ENCODE measurements around the gene BRME1.
"Not testable (repeated sequence)": the region's sequence is repeated elsewhere in the genome, so short reads cannot be mapped to it uniquely, and the experiment has no call there.

The BRME1 gene

DNA sequence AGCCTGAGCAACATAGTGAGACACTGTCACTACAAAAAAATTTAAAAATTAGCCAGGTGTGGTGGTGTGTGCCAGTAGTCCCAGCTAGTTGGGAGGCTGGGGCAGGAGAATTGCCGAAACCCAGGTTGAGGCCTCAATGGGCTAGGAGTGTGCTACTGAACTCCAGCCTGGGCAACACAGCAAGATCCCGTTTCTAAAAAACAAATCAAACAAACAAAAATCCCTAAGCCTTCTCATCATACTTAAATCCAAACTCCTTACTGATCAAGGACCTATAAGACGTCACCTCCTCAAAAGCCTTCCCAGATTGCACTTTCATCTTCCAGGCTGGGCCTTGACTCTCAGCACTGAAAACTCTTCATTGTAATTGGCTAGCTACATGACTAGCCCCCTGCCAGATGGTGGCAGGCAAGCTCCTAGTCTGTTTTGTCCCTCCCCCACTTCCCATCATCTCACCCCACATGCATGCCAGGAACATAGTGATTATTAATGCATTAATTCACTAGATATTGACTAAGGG, 46.5 kb downstream of the BRME1 start:
- Histone ChIP-seq H3K9me3 (ENCODE audit: control insufficient read depth, low read length) (no peaks in the 10 kb centered on the region), H3K4me3 (ENCODE audit: low read length) (no peak overlapping the region), H3K9ac (ENCODE audit: low read length) (no peak overlapping the region), H3K36me3 (ENCODE audit: control insufficient read depth, insufficient read depth, low read length) (no peaks in the 10 kb centered on the region), H3K4me1 (ENCODE audit: control insufficient read depth, insufficient read depth, low read length) (peaks cover 25% of the 10 kb centered on the region), H3K27me3 (ENCODE audit: control insufficient read depth, insufficient read depth, low read length) (peaks cover 8% of the 10 kb centered on the region)

- no peaks in the 10 kb centered on the region for H3K36me3 ChIP-seq (ENCODE audit: control insufficient read depth, insufficient read depth, low read length)
- no peaks in the 10 kb centered on the region for H3K9me3 ChIP-seq (ENCODE audit: control insufficient read depth, low read length)
- H3K4me1 ChIP-seq (ENCODE audit: control insufficient read depth, insufficient read depth, low read length): peaks cover 28% of the 10 kb centered on the region
- H3K4me3 ChIP-seq (ENCODE audit: low read length): no peak overlapping the region
- H3K9ac ChIP-seq (ENCODE audit: low read length): no peak overlapping the region
- no peaks in the 10 kb centered on the region for H3K27me3 ChIP-seq (ENCODE audit: control insufficient read depth, insufficient read depth, low read length)
Measured at GRCh38 chr19:13856497-13856896, 49.4 kb downstream of the BRME1 start.

DNA sequence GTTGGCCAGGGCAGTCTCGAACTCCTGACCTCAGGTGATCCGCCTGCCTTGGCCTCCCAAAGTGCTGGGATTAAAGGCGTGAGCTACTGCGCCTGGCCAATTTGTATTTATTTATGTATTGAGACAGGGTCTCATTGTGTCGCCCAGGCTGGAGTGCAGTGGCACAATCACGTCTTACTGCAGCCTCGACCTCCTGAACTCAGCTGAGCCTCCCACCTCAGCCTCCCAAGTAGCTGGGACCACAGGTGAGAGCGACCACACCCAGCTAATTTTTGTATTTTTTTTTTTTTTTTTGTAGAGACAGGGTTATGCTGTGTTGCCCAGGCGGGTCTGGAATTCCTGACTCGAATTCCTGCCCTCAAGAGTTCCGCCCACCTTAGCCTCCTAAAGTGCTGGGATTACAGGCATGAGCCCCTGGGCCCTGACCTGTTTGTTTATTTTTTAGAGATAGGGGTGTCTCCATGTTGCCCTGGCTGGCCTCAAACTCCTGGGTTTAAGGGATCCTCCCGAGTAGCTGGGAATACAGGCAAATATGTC, 53.7 kb downstream of the BRME1 start:
- H3K9ac ChIP-seq (ENCODE audit: low read length); H3K36me3 ChIP-seq (ENCODE audit: control insufficient read depth, insufficient read depth, low read length); H3K4me3 ChIP-seq (ENCODE audit: low read length); H3K27me3 ChIP-seq (ENCODE audit: control insufficient read depth, insufficient read depth, low read length); H3K9me3 ChIP-seq (ENCODE audit: control insufficient read depth, low read length): not testable (repeated sequence)
- H3K4me1 ChIP-seq (ENCODE audit: control insufficient read depth, insufficient read depth, low read length): peaks cover 53% of the 10 kb centered on the region

- H3K27me3 ChIP-seq (ENCODE audit: control insufficient read depth, insufficient read depth, low read length); H3K36me3 ChIP-seq (ENCODE audit: control insufficient read depth, insufficient read depth, low read length); H3K4me3 ChIP-seq (ENCODE audit: low read length); H3K9me3 ChIP-seq (ENCODE audit: control insufficient read depth, low read length): not testable (repeated sequence)
- H3K4me1 ChIP-seq (ENCODE audit: control insufficient read depth, insufficient read depth, low read length): peaks cover 59% of the 10 kb centered on the region
- peak overlapping the region; percentile 89 for H3K9ac ChIP-seq (ENCODE audit: low read length)
Measured at GRCh38 chr19:13851734-13852114, 54.2 kb downstream of the BRME1 start.

- Histone ChIP-seq H3K27me3 (ENCODE audit: control insufficient read depth, insufficient read depth, low read length) (no peaks in the 10 kb centered on the region), H3K4me3 (ENCODE audit: low read length) (peak overlapping the region; percentile 46), H3K4me1 (ENCODE audit: control insufficient read depth, insufficient read depth, low read length) (peaks cover 65% of the 10 kb centered on the region), H3K36me3 (ENCODE audit: control insufficient read depth, insufficient read depth, low read length) (no peaks in the 10 kb centered on the region), H3K9me3 (ENCODE audit: control insufficient read depth, low read length) (no peaks in the 10 kb centered on the region), H3K9ac (ENCODE audit: low read length) (peak overlapping the region; percentile 89)
Measured at GRCh38 chr19:13850910-13851733, 54.8 kb downstream of the BRME1 start.

DNA sequence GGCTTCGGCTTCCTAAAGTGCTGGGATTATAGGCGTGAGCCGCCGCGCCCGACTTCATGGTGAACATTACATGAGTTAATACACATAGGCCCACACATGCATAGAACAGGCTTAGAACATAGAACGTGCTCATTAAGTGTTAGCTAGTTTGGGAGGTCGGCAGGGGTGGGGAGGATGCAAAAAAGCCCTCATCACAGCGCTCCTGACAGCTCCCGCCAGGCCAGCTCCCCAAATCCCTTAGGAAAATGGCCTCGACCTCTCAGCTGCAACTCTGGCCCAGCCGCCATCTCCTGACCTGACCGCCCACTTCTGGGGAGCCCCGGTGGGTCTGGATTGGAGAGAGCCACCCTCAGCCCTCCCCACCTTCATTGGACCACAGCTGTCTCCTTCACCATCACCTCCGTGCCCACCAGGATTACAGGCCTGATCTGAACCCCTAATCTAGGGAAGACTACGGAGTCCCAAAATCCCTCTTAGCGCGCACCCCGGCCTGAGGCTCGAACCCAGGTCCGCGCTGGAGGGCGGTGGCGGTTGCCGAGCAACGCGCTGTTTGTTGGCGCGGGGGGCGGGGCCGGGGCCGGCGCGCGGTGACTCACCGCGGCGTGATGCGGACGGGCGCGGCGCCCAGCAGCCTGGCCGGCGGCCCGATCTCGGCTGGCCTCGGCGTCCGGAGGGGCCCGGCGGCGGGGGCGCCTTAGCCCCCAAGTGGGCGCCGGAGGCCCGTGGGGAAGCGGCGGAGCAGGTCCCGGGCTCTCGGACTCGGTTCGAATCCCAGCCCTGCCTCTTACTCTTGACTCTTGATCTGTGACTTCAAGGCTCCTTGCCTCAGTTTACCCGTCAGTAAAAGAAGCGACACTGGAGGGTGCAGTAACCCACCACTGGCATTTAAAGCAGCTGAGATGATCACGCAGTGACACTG, 55.7 kb downstream of the BRME1 start:
- no peaks in the 10 kb centered on the region for H3K36me3 ChIP-seq (ENCODE audit: control insufficient read depth, insufficient read depth, low read length)
- H3K27me3 ChIP-seq (ENCODE audit: control insufficient read depth, insufficient read depth, low read length): no peaks in the 10 kb centered on the region
- H3K9me3 ChIP-seq (ENCODE audit: control insufficient read depth, low read length): no peaks in the 10 kb centered on the region
- peak overlapping the region; percentile 89 for H3K9ac ChIP-seq (ENCODE audit: low read length)
- H3K4me3 ChIP-seq (ENCODE audit: low read length): peak overlapping the region; percentile 46
- peaks cover 62% of the 10 kb centered on the region for H3K4me1 ChIP-seq (ENCODE audit: control insufficient read depth, insufficient read depth, low read length)

DNA sequence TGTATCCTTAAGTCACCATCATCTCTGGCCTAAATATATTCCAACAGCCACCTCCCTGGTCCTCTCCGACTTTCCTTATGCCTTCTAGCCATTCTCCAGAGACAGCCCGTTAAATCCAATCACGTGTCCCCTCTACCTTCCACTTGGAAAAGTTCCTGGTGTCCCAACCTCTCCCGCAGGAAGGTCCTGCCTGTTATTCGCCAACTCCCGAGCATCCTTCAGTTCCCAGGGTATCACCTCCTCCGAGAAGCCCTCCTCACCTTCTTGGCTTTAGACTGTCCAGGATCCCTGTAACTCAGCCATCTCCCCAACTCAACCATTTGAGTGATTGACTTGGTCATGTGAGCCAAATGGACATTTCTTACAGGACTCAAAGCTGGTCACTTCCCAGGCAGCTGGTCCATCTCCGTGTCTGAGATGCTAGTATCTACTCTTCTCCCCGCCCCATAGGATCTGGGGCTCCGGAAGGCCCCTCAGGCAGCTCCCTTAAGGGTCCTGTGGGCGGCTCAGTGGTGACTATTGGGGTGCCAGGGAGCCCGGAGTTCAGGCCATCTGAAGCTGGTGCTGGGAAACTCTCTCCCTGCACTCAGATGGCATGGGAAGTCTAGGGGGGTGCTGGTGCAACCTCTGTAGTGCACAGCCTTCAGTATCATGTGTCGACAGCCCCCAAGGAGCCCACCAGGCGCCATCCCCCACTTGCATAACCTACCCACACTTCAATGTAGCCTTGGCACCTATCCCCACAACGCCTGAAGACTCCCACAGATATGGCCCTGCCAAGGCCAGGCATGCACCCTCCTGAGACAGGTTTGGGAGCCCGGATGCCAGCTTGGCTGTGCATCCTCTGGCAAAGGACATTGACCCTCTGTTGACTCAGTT, 56.9 kb downstream of the BRME1 start:
- Histone ChIP-seq H3K4me1 (ENCODE audit: control insufficient read depth, insufficient read depth, low read length) (peaks cover 71% of the 10 kb centered on the region), H3K9me3 (ENCODE audit: control insufficient read depth, low read length) (no peaks in the 10 kb centered on the region), H3K36me3 (ENCODE audit: control insufficient read depth, insufficient read depth, low read length) (no peaks in the 10 kb centered on the region), H3K4me3 (ENCODE audit: low read length) (no peak overlapping the region), H3K9ac (ENCODE audit: low read length) (peak overlapping the region; percentile 20), H3K27me3 (ENCODE audit: control insufficient read depth, insufficient read depth, low read length) (no peaks in the 10 kb centered on the region)

DNA sequence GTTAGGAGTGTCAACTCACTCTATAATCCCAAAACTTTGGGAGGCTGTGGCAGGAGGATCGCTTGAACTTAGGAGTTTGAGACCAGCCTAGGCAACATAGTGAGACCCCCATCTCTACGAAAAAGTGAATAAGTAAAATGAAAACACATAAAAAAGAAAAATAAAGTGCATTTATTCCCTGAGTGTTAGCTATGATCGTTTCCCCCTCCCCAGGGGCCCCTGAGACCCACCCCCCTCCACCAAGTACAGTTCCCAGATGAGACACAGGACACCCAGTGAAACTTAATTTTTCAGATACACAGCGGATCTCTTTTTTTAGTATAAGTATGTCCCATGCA, 57.6 kb downstream of the BRME1 start:
- Histone ChIP-seq H3K4me3 (ENCODE audit: low read length) (no peak overlapping the region), H3K27me3 (ENCODE audit: control insufficient read depth, insufficient read depth, low read length) (no peaks in the 10 kb centered on the region), H3K9me3 (ENCODE audit: control insufficient read depth, low read length) (no peaks in the 10 kb centered on the region), H3K4me1 (ENCODE audit: control insufficient read depth, insufficient read depth, low read length) (peaks cover 78% of the 10 kb centered on the region), H3K36me3 (ENCODE audit: control insufficient read depth, insufficient read depth, low read length) (no peaks in the 10 kb centered on the region), H3K9ac (ENCODE audit: low read length) (peak overlapping the region; percentile 98)

- peak overlapping the region; percentile 98 for H3K9ac ChIP-seq (ENCODE audit: low read length)
- peaks cover 82% of the 10 kb centered on the region for H3K4me1 ChIP-seq (ENCODE audit: control insufficient read depth, insufficient read depth, low read length)
- H3K27me3 ChIP-seq (ENCODE audit: control insufficient read depth, insufficient read depth, low read length): no peaks in the 10 kb centered on the region
Measured at GRCh38 chr19:13847407-13848339, 58.2 kb downstream of the BRME1 start.

DNA sequence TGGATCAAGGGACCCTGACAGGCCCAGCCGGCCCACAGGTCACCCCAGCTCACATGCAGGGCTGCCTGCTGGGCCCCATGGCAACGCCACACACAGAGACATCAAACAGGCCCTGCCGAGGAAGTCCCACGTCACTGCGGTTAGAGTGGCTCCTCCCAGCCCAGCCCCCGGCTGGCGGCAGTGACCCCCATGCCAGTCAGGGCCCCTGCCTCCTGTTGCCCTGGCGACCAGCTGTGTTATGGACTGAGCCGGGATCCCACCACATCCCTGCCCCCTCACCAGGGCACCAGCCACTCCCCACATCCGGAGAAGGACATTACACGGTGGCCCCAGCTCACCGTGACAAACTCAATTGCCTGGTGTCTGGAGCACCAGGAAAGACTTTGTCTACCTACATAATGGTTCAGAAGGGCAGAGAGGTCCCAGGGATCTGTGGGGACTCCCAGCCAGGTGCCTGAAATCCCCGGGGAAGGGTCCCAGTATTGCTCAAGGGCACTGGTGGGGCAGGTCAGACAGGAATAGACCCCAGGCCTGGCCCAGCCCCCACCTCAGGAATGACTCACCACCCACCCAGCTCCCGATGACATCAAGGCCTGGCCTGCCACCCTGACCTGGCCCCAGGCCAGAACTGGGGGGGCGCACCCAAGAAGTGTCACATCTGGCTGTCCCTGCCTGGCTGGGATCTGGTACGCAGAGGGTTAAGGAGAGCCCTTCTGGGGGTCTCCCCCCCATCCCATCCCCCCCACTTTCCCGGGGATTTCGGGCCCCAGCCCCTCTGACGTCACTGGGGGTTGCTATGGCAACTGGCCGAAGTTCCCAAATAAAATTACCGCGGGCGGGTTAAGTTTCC, 59.1 kb downstream of the BRME1 start:
- Histone ChIP-seq H3K36me3 (ENCODE audit: control insufficient read depth, insufficient read depth, low read length) (no peaks in the 10 kb centered on the region), H3K4me1 (ENCODE audit: control insufficient read depth, insufficient read depth, low read length) (peaks cover 76% of the 10 kb centered on the region), H3K4me3 (ENCODE audit: low read length) (peak overlapping the region; percentile 40), H3K27me3 (ENCODE audit: control insufficient read depth, insufficient read depth, low read length) (no peaks in the 10 kb centered on the region), H3K9me3 (ENCODE audit: control insufficient read depth, low read length) (no peaks in the 10 kb centered on the region), H3K9ac (ENCODE audit: low read length) (peak overlapping the region; percentile 98)

More at GRCh38 chr19:13847407-13848339, 58.2 kb downstream of the BRME1 start:
- Histone ChIP-seq H3K36me3 (ENCODE audit: control insufficient read depth, insufficient read depth, low read length) (no peaks in the 10 kb centered on the region), H3K4me3 (ENCODE audit: low read length) (peak overlapping the region; percentile 40), H3K9me3 (ENCODE audit: control insufficient read depth, low read length) (no peaks in the 10 kb centered on the region)
